WI38 (cell line): ENCODE measurements around the gene PAK6.

Experiments
- H3K4me3 ChIP-seq: 2 replicates; pipeline ENCODE4 v1.5.1; 2011; ENCODE audit warnings: low read depth, mild to moderate bottlenecking, control low read depth, low read length
- CTCF ChIP-seq: IDR thresholded peaks from 2 replicates; pipeline ENCODE4 v1.5.1; 2012; ENCODE audit warnings: low read depth, mild to moderate bottlenecking, control low read depth, low read length

Gene PAK6

GRCh38 chr15:40278026-40278425 is 39.2 kb downstream of the PAK6 start:
- TF ChIP-seq CTCF, result no peak
- no peak overlapping the region for H3K4me3 ChIP-seq

DNA sequence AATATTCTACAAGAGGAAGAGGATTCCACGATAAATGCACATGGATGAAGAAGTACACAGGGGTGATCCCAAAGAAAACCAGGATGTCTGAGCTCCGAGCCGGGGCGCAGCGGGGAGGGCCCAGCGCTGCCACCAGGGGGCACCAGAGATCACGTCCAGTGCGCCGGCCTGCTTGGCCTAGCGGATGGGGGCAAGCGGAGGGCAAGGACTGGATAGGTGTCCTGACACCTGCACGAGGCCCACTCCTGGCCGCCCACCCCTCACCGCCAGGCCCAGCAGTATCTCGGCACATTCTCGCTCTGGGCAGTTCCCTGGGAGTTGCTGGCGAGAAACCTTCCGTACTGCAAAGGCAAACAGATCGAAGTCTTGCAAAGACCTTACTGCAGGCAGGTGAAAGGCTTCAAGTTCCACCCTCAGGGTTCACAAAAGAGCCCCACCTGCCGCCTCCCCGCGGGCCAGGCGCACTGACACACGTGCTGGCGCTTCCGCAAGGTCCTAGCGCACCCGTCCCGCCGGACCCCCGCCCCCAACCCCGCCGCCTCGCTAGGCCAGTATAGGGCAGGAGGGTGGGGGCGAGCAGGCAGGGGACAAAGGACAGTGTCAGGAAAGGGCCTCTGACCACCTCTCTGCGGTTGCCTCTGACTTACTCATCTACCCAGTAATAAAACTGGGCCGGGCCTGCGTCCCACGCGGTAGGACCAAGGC is 40.7 kb downstream of the PAK6 start:
- H3K4me3 ChIP-seq, result no peak overlapping the region
- TF ChIP-seq CTCF, result peak; percentile 96

GRCh38 chr15:40280260-40281056 is 41.6 kb downstream of the PAK6 start:
- H3K4me3 ChIP-seq, result no peak overlapping the region
- TF ChIP-seq CTCF, result no peak

GRCh38 chr15:40281057-40281800 is 42.4 kb downstream of the PAK6 start:
- H3K4me3 ChIP-seq, result no peak overlapping the region
- TF ChIP-seq CTCF, result no peak

- H3K4me3 ChIP-seq, result peak overlapping the region; percentile 37
- no peak for TF ChIP-seq CTCF
Measured at GRCh38 chr15:40281801-40282146, 42.9 kb downstream of the PAK6 start.

DNA sequence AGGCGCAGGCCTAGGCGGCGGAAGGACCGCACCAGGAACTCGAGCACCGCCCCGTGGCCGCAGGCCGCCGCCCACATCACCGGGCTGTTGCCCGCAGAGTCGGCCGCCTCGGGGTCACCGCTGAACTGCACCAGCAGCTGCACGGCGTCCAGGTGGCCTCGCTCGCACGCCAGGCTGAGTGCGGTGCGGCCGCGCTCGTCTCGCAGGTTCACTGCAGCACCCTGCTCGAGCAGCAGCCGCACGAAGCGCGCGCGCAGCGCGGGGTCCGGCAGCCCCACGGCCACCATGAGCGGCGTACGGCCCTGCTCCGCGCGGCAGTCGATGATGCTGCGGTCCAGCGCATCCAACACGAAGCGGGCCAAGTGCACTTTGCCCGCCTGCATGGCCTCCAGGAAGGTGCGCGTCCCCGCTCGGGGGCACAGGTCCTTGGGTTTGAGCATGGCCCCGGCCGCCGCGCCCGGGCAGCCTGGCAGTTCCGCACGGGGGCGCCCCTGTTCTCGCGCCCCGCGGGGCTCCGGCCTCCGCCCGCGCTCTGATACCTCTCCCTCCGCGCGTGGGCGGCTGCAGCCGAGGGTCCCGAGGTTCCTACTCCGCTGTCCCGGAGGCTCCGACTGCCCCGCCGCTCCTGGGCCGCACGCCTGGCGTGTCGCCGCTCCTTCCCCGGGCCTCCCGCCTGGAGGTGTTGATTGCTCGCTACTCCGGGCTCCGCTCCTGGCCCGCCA is 43.4 kb downstream of the PAK6 start:
- peak overlapping the region; percentile 37 for H3K4me3 ChIP-seq
- TF ChIP-seq CTCF, result 0 out of 2 replicates have a peak, but pooled peaks have one; percentile 21
